Lower lobe of right lung (tissue), 2 donors: ENCODE measurements around the gene DOCK3. TPM values are rescaled to one million over a fixed set of nuclear protein-coding genes. Genes with fewer than 3 reads are reported as not detected.

Source experiments
- ATAC-seq, 2 donors: fragments of 200-7000 bp; cut with Tn5 transposase; one replicate each; pipeline ENCODE4 v1.9.1; 2020 to 2022; ENCODE audit warnings: mild to moderate bottlenecking in 2 of 2, moderate library complexity in 2 of 2
- DNase-seq: peaks from one replicate; pipeline ENCODE4 v3.0.0-alpha.2; 2020
- H3K27ac ChIP-seq: fragments of 200-600 bp; one replicate; pipeline ENCODE4 v1.8.0; 2022
- H3K27me3 ChIP-seq: fragments of 200-600 bp; one replicate; pipeline ENCODE4 v1.8.0; 2022; ENCODE audit warnings: low read depth
- H3K36me3 ChIP-seq: fragments of 200-600 bp; one replicate; pipeline ENCODE4 v1.8.0; 2022; ENCODE audit warnings: mild to moderate bottlenecking
- H3K4me1 ChIP-seq: fragments of 200-600 bp; one replicate; pipeline ENCODE4 v1.8.0; 2022
- H3K4me3 ChIP-seq: fragments of 200-600 bp; one replicate; pipeline ENCODE4 v1.8.0; 2022; ENCODE audit warnings: mild to moderate bottlenecking
- H3K9me3 ChIP-seq: fragments of 200-600 bp; one replicate; pipeline ENCODE4 v1.8.0; 2022
- CTCF ChIP-seq: fragments of 200-600 bp; IDR thresholded peaks from one replicate; pipeline ENCODE4 v1.8.0; 2022; ENCODE audit warnings: antibody characterized with exemption, mild to moderate bottlenecking
- intact Hi-C: fragments of 100-400 bp; cut with DNase I; formaldehyde crosslinking; loops from one replicate; pipeline ENCODE4 v1.11.0; 2022
- total RNA-seq: library from RNA; stranded (reverse); fragmentation: NEBNext Ultra II Directional; extraction: Animal tissue kit (Norgen Biotek cat#: 25700); gene quantifications from one replicate; pipeline ENCODE4 v1.2.1, GENCODE V29; 2021
- donor health status: DM: no; HTN: yes; CAD: no; lungs with severe emphysema.

Gene DOCK3
- total RNA-seq, 1 donor from 2014 or later, result 1.5 TPM

DNA sequence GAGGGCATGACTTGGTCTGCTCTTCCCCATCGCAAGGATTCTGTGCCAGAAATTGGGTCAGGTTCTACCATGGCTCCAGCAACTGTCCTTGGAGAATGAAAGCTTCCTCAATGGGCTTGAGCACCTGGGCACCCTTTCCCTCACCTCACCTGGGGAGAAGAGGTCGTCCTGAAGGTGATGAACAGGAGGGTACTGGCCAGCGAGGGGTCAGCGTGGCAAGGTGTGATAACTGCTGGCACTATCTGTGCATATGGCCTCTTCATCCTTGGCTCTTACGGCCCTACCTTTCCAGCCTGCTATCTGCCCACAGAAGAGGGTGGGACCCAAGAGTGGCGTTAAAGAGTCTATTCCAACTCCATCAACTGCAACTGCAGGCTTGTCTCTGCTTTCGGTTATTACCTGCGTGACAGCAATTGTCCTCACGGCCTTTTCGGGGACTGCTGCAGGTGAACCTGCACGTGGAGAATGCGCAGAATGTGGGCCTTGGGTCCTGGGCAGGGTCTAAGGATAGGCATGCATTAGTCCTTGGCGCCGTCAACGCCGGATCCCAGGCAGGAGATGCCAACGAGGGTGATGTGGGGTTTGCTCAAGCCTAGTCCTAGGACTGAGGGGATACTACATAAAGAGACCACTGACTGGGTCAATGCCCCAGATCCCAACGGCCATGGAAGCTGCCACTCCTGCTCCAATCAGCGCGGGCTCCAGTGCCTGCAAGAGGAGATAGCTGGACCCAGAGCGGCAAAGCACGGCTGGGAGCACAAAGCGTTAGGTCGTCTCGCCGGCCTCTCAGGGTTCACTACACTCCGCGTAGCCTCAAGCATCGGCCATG lies 715.7 kb downstream of the DOCK3 start:
- DNase-seq, result no peak
- Histone ChIP-seq H3K27ac (peak overlapping the region; percentile 86), H3K4me3 (peak overlapping the region; percentile 79), H3K9me3 (no peaks in the 10 kb centered on the region), H3K36me3 (peaks cover 69% of the 10 kb centered on the region), H3K27me3 (no peaks in the 10 kb centered on the region), H3K4me1 (peaks cover 86% of the 10 kb centered on the region)
- peak; percentile 2 to 3 for ATAC-seq
- intact Hi-C loops, result no loop called here
- TF ChIP-seq CTCF, result no peak

DNA sequence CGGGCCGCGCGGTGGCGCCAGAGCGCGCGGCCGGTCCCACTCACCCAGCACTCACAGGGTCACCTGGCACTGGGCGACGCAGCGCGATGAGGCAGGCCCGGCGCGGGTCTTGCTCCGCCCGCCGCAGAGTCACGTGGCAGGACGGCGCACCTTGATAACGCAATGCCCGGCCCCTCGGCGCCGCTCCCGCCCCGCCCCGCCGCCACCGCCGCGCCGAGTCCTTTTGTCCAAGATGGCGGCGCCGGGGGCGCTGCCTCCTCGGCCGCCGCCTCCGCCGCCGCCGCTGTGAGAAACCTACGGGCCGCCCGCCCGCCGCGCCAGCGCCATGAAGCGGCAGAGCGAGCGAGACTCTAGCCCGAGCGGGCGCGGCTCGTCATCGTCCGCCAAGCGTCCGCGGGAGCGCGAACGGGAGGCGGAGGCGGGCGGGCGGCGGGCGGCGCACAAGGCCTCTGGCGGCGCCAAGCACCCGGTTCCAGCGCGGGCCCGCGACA lies 716.4 kb downstream of the DOCK3 start, which contains the start of gene RBM15B:
Gene RBM15B (plus strand): TSS at position 211 of the 491 bp plus-strand sequence. CDS start 115 bp downstream, at position 326.
- TF ChIP-seq CTCF, result peak; percentile 92
- intact Hi-C loops, result no loop called here
- no peaks in the 10 kb centered on the region for H3K9me3 ChIP-seq
- H3K36me3 ChIP-seq, result peaks cover 74% of the 10 kb centered on the region
- peak within 1 kb of the TSS; percentile 86 for H3K27ac ChIP-seq
- peaks cover 87% of the 10 kb centered on the region for H3K4me1 ChIP-seq
- peak within 1 kb of the TSS; percentile 79 for H3K4me3 ChIP-seq
- no peaks in the 10 kb centered on the region for H3K27me3 ChIP-seq
- DNase-seq (peak; percentile 99), ATAC-seq (peak; percentile 96 to 98)

- H3K4me1 ChIP-seq, result peaks cover 82% of the 10 kb centered on the region
- ATAC-seq (peak; percentile 0 to 11), DNase-seq (peak; percentile 63)
- H3K9me3 ChIP-seq, result no peaks in the 10 kb centered on the region
- H3K4me3 ChIP-seq, result peak overlapping the region; percentile 79
- TF ChIP-seq CTCF, result no peak
- peak overlapping the region; percentile 86 for H3K27ac ChIP-seq
- intact Hi-C loops, result no loop called here
- peaks cover 74% of the 10 kb centered on the region for H3K36me3 ChIP-seq
- no peaks in the 10 kb centered on the region for H3K27me3 ChIP-seq
Observed at GRCh38 chr3:51391566-51392354, 717.0 kb downstream of the DOCK3 start.

GRCh38 chr3:51392355-51393133 lies 717.8 kb downstream of the DOCK3 start:
- no peak for ATAC-seq
- H3K4me3 ChIP-seq, result peak overlapping the region; percentile 79

More at GRCh38 chr3:51392355-51393133, 717.8 kb downstream of the DOCK3 start:
- DNase-seq, result no peak
- intact Hi-C loops, result no loop called here
- peaks cover 74% of the 10 kb centered on the region for H3K4me1 ChIP-seq
- TF ChIP-seq CTCF, result no peak
- no peaks in the 10 kb centered on the region for H3K9me3 ChIP-seq
- H3K27me3 ChIP-seq, result no peaks in the 10 kb centered on the region
- peak overlapping the region; percentile 86 for H3K27ac ChIP-seq
- H3K36me3 ChIP-seq, result peaks cover 76% of the 10 kb centered on the region
